Common myeloid progenitor, CD34-positive (primary cell): ENCODE data around the gene NAMPT.

Source experiments
- CTCF ChIA-PET: fragments of 350-600 bp; sonication (Branson Sonifier 250); formaldehyde crosslinking; loops from one replicate; lab custom pipeline; 2021; ENCODE audit warnings: antibody characterized with exemption; lab: Charles Lee
- POLR2A ChIA-PET: fragments of 350-600 bp; sonication (Branson Sonifier 250); formaldehyde crosslinking; loops from one replicate; lab custom pipeline; 2021; ENCODE audit warnings: antibody characterized with exemption; lab: Charles Lee
- DNase-seq, 3 donors: peaks; one replicate each; pipeline versions ENCODE4 v3.0.0 to v3.0.0-alpha.2; 2013
- H3K27ac ChIP-seq, 2 experiments: 1 replicate in 1 of 2; 2 replicates in 1 of 2; pipeline ENCODE4 v1.7.0; 2013; ENCODE audit warnings: inconsistent platforms in 2 of 2, low read length in 2 of 2, mild to moderate bottlenecking in 2 of 2, low read depth in 1 of 2, moderate library complexity in 1 of 2; ENCODE audit not compliant: severe bottlenecking in 2 of 2, insufficient read depth in 1 of 2, poor library complexity in 1 of 2
- H3K27me3 ChIP-seq, 5 experiments: replicated peaks in 2 of 5; 1 replicate in 3 of 5; 2 replicates in 2 of 5; pipeline versions ENCODE4 v1.6.1 to v1.7.0; 2013; ENCODE audit warnings: low read length in 4 of 5, mild to moderate bottlenecking in 2 of 5, moderate library complexity in 2 of 5, inconsistent platforms in 1 of 5; ENCODE audit not compliant: insufficient read depth in 5 of 5, control insufficient read depth in 4 of 5
- H3K36me3 ChIP-seq, 4 experiments: 1 replicate in 2 of 4; 2 replicates in 2 of 4; pipeline versions ENCODE4 v1.6.1 to v1.7.0; 2013; ENCODE audit warnings: low read length in 3 of 4, control low read depth in 1 of 4, mild to moderate bottlenecking in 1 of 4; ENCODE audit not compliant: control insufficient read depth in 4 of 4, insufficient read depth in 4 of 4
- H3K4me1 ChIP-seq, 4 experiments: 1 replicate in 3 of 4; 2 replicates in 1 of 4; pipeline versions ENCODE4 v1.6.1 to v1.7.1; 2013; ENCODE audit warnings: low read length in 3 of 4, mild to moderate bottlenecking in 3 of 4, control low read depth in 1 of 4, inconsistent platforms in 1 of 4, moderate library complexity in 1 of 4; ENCODE audit not compliant: control insufficient read depth in 4 of 4, insufficient read depth in 4 of 4; ENCODE audit errors: control extremely low read depth in 1 of 4
- H3K4me3 ChIP-seq, 7 experiments: 1 replicate in 4 of 7; 2 replicates in 3 of 7; pipeline versions ENCODE4 v1.5.1 to v1.7.0; 2013; ENCODE audit warnings: mild to moderate bottlenecking in 7 of 7, low read length in 6 of 7, moderate library complexity in 6 of 7, inconsistent platforms in 2 of 7, low read depth in 2 of 7, control low read depth in 1 of 7; ENCODE audit not compliant: insufficient read depth in 4 of 7, control insufficient read depth in 1 of 7; ENCODE audit errors: extremely low read depth in 1 of 7
- H3K9me3 ChIP-seq, 5 experiments: 1 replicate in 4 of 5; 2 replicates in 1 of 5; pipeline versions ENCODE4 v1.6.1 to v1.7.1; 2013; ENCODE audit warnings: low read length in 4 of 5, mild to moderate bottlenecking in 2 of 5, inconsistent platforms in 1 of 5, low read depth in 1 of 5, moderate library complexity in 1 of 5; ENCODE audit not compliant: control insufficient read depth in 4 of 5, insufficient read depth in 2 of 5; ENCODE audit errors: control extremely low read depth in 1 of 5
- WGBS: methylation state at CpG from one replicate; pipeline ENCODE4 v1.1.5; 2013; ENCODE audit not compliant: insufficient coverage; 5-methylcytosine and 5-hydroxymethylcytosine counted together

NAMPT gene

GRCh38 chr7:106252568-106252967 lies 32.2 kb downstream of the NAMPT start:
- no peak overlapping the region for H3K27ac ChIP-seq
- H3K36me3 ChIP-seq, result peaks cover 18 to 44% (median 35%) of the 10 kb centered on the region in 4 experiments
- no peak overlapping the region for H3K4me3 ChIP-seq
- H3K4me1 ChIP-seq, result no peaks in the 10 kb centered on the region
- no peaks in the 10 kb centered on the region for H3K27me3 ChIP-seq
- ChIA-PET POLR2A (no interaction called here), CTCF (no interaction called here)
- no CpG with 5 or more reads among the region's 3 CpGs for WGBS
- DNase-seq, result no peak
- H3K9me3 ChIP-seq, result peaks cover 0 to 8% (median 3%) of the 10 kb centered on the region in 5 experiments

- ChIA-PET POLR2A (no interaction called here), CTCF (no interaction called here)
- no peak overlapping the region for H3K27ac ChIP-seq
- no peaks in the 10 kb centered on the region for H3K4me1 ChIP-seq
- peaks cover 4 to 16% (median 5%) of the 10 kb centered on the region in 5 experiments for H3K9me3 ChIP-seq
- H3K27me3 ChIP-seq, result no peaks in the 10 kb centered on the region
- peaks cover 21 to 50% (median 35%) of the 10 kb centered on the region in 4 experiments for H3K36me3 ChIP-seq
- H3K4me3 ChIP-seq, result no peak overlapping the region
- WGBS, result no CpG with 5 or more reads among the region's 4 CpGs
- no peak for DNase-seq
Measured at GRCh38 chr7:106249488-106249887, 35.3 kb downstream of the NAMPT start.

GRCh38 chr7:106248600-106248999 lies 36.2 kb downstream of the NAMPT start:
- POLR2A ChIA-PET, result no interaction called here

GRCh38 chr7:106247841-106248240 lies 36.9 kb downstream of the NAMPT start:
- Histone ChIP-seq H3K4me1 (no peaks in the 10 kb centered on the region), H3K4me3 (no peak overlapping the region), H3K36me3 (peaks cover 21 to 38% (median 26%) of the 10 kb centered on the region in 4 experiments), H3K9me3 (peaks cover 4 to 16% (median 5%) of the 10 kb centered on the region in 5 experiments), H3K27me3 (no peaks in the 10 kb centered on the region), H3K27ac (no peak overlapping the region)
- CTCF ChIA-PET, result no interaction called here
- no peak for DNase-seq
- POLR2A ChIA-PET, result no interaction called here
- 97% methylated on average over 4 of the region's 4 CpGs for WGBS

More at GRCh38 chr7:106248600-106248999, 36.2 kb downstream of the NAMPT start:
- no peaks in the 10 kb centered on the region for H3K4me1 ChIP-seq
- 100% methylated on average over 2 of the region's 2 CpGs for WGBS
- no peaks in the 10 kb centered on the region for H3K27me3 ChIP-seq
- H3K27ac ChIP-seq, result no peak overlapping the region
- peaks cover 21 to 44% (median 32%) of the 10 kb centered on the region in 4 experiments for H3K36me3 ChIP-seq
- CTCF ChIA-PET, result interaction anchor here (1.2 kb wide), 1 partner anchor 210 kb away, joined by 3 read pairs; no protein-coding TSS in a partner anchor
- no peak overlapping the region for H3K4me3 ChIP-seq
- DNase-seq, result no peak
- H3K9me3 ChIP-seq, result peaks cover 4 to 16% (median 5%) of the 10 kb centered on the region in 5 experiments

- Histone ChIP-seq H3K4me1 (no peaks in the 10 kb centered on the region), H3K27me3 (no peaks in the 10 kb centered on the region), H3K9me3 (peaks cover 4 to 16% (median 5%) of the 10 kb centered on the region in 5 experiments), H3K27ac (no peak overlapping the region), H3K4me3 (no peak overlapping the region), H3K36me3 (peaks cover 17 to 33% (median 21%) of the 10 kb centered on the region in 4 experiments)
- ChIA-PET CTCF (no interaction called here), POLR2A (no interaction called here)
- 50% methylated on average over 2 of the region's 5 CpGs for WGBS
- no peak for DNase-seq
Measured at GRCh38 chr7:106246902-106247711, 37.7 kb downstream of the NAMPT start.

GRCh38 chr7:106243893-106244292 lies 40.9 kb downstream of the NAMPT start:
- 60% methylated on average over 1 of the region's 2 CpGs for WGBS
- no peak overlapping the region for H3K4me3 ChIP-seq
- peaks cover 10 to 15% (median 12%) of the 10 kb centered on the region in 4 experiments for H3K36me3 ChIP-seq
- no peak for DNase-seq
- no peaks in the 10 kb centered on the region for H3K27me3 ChIP-seq
- no peaks in the 10 kb centered on the region for H3K4me1 ChIP-seq
- no peak overlapping the region for H3K27ac ChIP-seq
- H3K9me3 ChIP-seq, result peaks cover 2 to 16% (median 4%) of the 10 kb centered on the region in 5 experiments
- CTCF ChIA-PET, result no interaction called here
- POLR2A ChIA-PET, result no interaction called here

GRCh38 chr7:106239406-106239805 lies 45.4 kb downstream of the NAMPT start:
- H3K27ac ChIP-seq, result no peak overlapping the region
- ChIA-PET POLR2A (no interaction called here), CTCF (no interaction called here)
- H3K27me3 ChIP-seq, result no peaks in the 10 kb centered on the region
- no peak overlapping the region for H3K4me3 ChIP-seq
- no peak for DNase-seq
- H3K36me3 ChIP-seq, result no peaks in the 10 kb centered on the region
- H3K4me1 ChIP-seq, result no peaks in the 10 kb centered on the region
- no peaks in the 10 kb centered on the region for H3K9me3 ChIP-seq
- 98% methylated on average over 3 of the region's 3 CpGs for WGBS
